Neuronal stem cell (in vitro differentiated cells): Measurements from ENCODE around the gene SLC30A4.

ENCODE experiments used
- DNase-seq: peaks from one replicate; pipeline ENCODE4 v3.0.0-alpha.2; 2013; ENCODE audit warnings: low spot score
- H2AFZ ChIP-seq: one replicate; pipeline ENCODE4 v1.6.1; 2013; ENCODE audit warnings: mild to moderate bottlenecking, low read length, inconsistent platforms
- H2AK5ac ChIP-seq: 2 replicates; pipeline ENCODE4 v1.6.1; 2013; ENCODE audit warnings: low read depth, mild to moderate bottlenecking, inconsistent platforms, low read length, moderate library complexity, mixed read lengths
- H2BK120ac ChIP-seq: 2 replicates; pipeline ENCODE4 v1.6.1; 2013; ENCODE audit warnings: low read depth, mild to moderate bottlenecking, inconsistent platforms, low read length, moderate library complexity, mixed read lengths
- H2BK12ac ChIP-seq: one replicate; pipeline ENCODE4 v1.6.1; 2013; ENCODE audit warnings: low read length, inconsistent platforms
- H2BK15ac ChIP-seq: 2 replicates; pipeline ENCODE4 v1.6.1; 2013; ENCODE audit warnings: mild to moderate bottlenecking, low read length, inconsistent platforms, mixed read lengths
- H2BK5ac ChIP-seq: one replicate; pipeline ENCODE4 v1.6.1; 2013; ENCODE audit warnings: inconsistent platforms, mild to moderate bottlenecking, low read length, moderate library complexity
- H3K14ac ChIP-seq: one replicate; pipeline ENCODE4 v1.6.1; 2013; ENCODE audit warnings: low read length, inconsistent platforms
- H3K18ac ChIP-seq: 2 replicates; pipeline ENCODE4 v1.6.1; 2013; ENCODE audit warnings: low read length, inconsistent platforms
- H3K23ac ChIP-seq: 2 replicates; pipeline ENCODE4 v1.6.1; 2013; ENCODE audit warnings: low read depth, mild to moderate bottlenecking, mixed read lengths, low read length, inconsistent platforms; ENCODE audit not compliant: poor library complexity
- H3K27ac ChIP-seq: replicated peaks from 3 replicates; pipeline ENCODE4 v1.5.1; 2013; ENCODE audit warnings: low read length, inconsistent platforms
- H3K27me3 ChIP-seq, 3 experiments: 2 replicates each; pipeline ENCODE4 v1.6.1; 2013; ENCODE audit warnings: low read length in 3 of 3, mild to moderate bottlenecking in 2 of 3, inconsistent platforms in 1 of 3, low read depth in 1 of 3, mixed read lengths in 1 of 3, moderate library complexity in 1 of 3; ENCODE audit not compliant: control insufficient read depth in 3 of 3, insufficient read depth in 3 of 3
- H3K36me3 ChIP-seq, 2 donors: replicated peaks in 1 of 2; 2 replicates each; pipeline ENCODE4 v1.6.1; 2013; ENCODE audit warnings: low read length in 2 of 2; ENCODE audit not compliant: control insufficient read depth in 2 of 2, insufficient read depth in 2 of 2
- H3K4ac ChIP-seq: 2 replicates; pipeline ENCODE4 v1.6.1; 2013; ENCODE audit warnings: inconsistent platforms, mild to moderate bottlenecking, low read length, moderate library complexity
- H3K4me1 ChIP-seq, 2 donors: 1 replicate in 1 of 2; 2 replicates in 1 of 2; pipeline ENCODE4 v1.6.1; 2013; ENCODE audit warnings: low read length in 2 of 2, low read depth in 1 of 2; ENCODE audit not compliant: control insufficient read depth in 2 of 2, insufficient read depth in 1 of 2
- H3K4me2 ChIP-seq: one replicate; pipeline ENCODE4 v1.6.1; 2013; ENCODE audit warnings: mild to moderate bottlenecking, low read length, inconsistent platforms; ENCODE audit not compliant: insufficient read depth, poor library complexity, severe bottlenecking
- H3K4me3 ChIP-seq, 2 donors: 2 replicates each; pipeline ENCODE4 v1.5.1; 2013; ENCODE audit warnings: low read length in 2 of 2, mild to moderate bottlenecking in 2 of 2, inconsistent platforms in 1 of 2, moderate library complexity in 1 of 2
- H3K79me1 ChIP-seq: one replicate; pipeline ENCODE4 v1.6.1; 2013; ENCODE audit warnings: low read depth, mild to moderate bottlenecking, inconsistent platforms, low read length, moderate library complexity
- H3K9ac ChIP-seq: one replicate; pipeline ENCODE4 v1.6.1; 2013; ENCODE audit warnings: mild to moderate bottlenecking, low read depth, low read length, inconsistent platforms; ENCODE audit not compliant: poor library complexity
- H3K9me3 ChIP-seq, 2 donors: replicated peaks in 1 of 2; 2 replicates each; pipeline versions ENCODE3 to v1.6.1; 2013; ENCODE audit warnings: low read length in 2 of 2, mild to moderate bottlenecking in 2 of 2, inconsistent platforms in 1 of 2, low read depth in 1 of 2, mixed read lengths in 1 of 2, moderate library complexity in 1 of 2; ENCODE audit not compliant: control insufficient read depth in 2 of 2, insufficient read depth in 1 of 2
- H4K8ac ChIP-seq: one replicate; pipeline ENCODE4 v1.6.1; 2013; ENCODE audit warnings: low read depth, mild to moderate bottlenecking, inconsistent platforms, low read length, moderate library complexity
- H4K91ac ChIP-seq: one replicate; pipeline ENCODE4 v1.6.1; 2013; ENCODE audit warnings: low read length, low read depth, mild to moderate bottlenecking, inconsistent platforms; ENCODE audit not compliant: poor library complexity
- WGBS, 2 donors: extraction: QIAGEN DNeasy Blood & Tissue Kit; methylation state at CpG; one replicate each; pipeline ENCODE4 v1.1.7; 2013; ENCODE audit warnings: missing lambda C conversion rate in 2 of 2, mixed read lengths in 1 of 2; ENCODE audit not compliant: insufficient read length in 2 of 2, insufficient replicate concordance in 1 of 2; ENCODE audit errors: extremely low coverage in 2 of 2; 5-methylcytosine and 5-hydroxymethylcytosine counted together

The SLC30A4 gene

DNA sequence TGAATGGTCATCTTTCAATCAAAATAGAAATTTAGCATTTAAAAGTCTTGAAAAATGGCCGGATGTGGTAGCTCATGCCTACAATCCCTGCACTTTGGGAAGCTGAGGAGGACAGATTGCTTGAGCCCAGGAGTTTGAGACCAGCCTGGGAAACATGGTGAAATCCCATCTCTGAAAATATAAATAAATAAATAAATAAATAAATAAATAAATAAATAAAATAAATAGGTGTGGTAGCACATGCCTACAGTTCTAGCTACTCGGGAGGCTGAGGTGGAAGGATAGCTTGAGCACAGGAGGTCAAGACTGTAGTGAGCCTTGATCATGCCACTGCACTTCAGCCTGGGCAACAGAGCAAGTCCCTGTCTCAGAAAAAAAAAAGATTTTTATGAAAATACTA is 25.9 kb downstream of the SLC30A4 start:
- Histone ChIP-seq H2BK12ac (no peak overlapping the region), H3K79me1 (no peaks in the 10 kb centered on the region), H3K9ac (no peak overlapping the region), H3K18ac (no peak overlapping the region), H3K4me2 (no peak overlapping the region), H2BK15ac (no peak overlapping the region), H4K8ac (no peak overlapping the region), H3K36me3 (no peaks in the 10 kb centered on the region), H2AK5ac (no peak overlapping the region), H2BK120ac (no peak overlapping the region), H2BK5ac (no peak overlapping the region), H3K14ac (no peak overlapping the region), H4K91ac (no peak overlapping the region), H3K9me3 (no peaks in the 10 kb centered on the region), H2AFZ (no peak overlapping the region), H3K4me3 (no peak overlapping the region), H3K4me1 (no peaks in the 10 kb centered on the region), H3K27ac (no peak overlapping the region), H3K27me3 (no peaks in the 10 kb centered on the region), H3K23ac (no peak overlapping the region), H3K4ac (no peak overlapping the region)
- WGBS, 2 donors, result no CpG with 5 or more reads among the region's 2 CpGs
- no peak for DNase-seq

DNA sequence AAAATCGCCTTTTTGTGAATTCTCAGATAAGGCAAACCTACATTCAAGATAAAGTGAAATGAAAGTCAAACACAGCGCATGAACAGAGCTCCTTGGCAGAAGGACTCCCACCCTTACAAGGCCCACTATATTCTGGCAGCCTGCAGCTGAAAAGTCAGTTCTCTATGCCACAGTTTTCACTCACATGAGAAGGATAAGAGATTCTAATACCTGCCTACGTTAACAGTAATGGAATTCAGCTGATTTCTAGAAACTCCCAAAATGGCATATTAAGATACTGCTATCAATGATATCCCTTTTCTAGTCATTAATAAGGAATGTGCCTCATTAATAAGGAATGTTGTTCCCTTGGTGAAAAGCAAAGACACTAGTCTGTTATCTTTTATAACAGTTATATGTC is 27.0 kb downstream of the SLC30A4 start:
- Histone ChIP-seq H2AFZ (no peak overlapping the region), H3K27me3 (no peaks in the 10 kb centered on the region)
- WGBS, 2 donors, result no CpG with 5 or more reads among the region's 3 CpGs

DNA sequence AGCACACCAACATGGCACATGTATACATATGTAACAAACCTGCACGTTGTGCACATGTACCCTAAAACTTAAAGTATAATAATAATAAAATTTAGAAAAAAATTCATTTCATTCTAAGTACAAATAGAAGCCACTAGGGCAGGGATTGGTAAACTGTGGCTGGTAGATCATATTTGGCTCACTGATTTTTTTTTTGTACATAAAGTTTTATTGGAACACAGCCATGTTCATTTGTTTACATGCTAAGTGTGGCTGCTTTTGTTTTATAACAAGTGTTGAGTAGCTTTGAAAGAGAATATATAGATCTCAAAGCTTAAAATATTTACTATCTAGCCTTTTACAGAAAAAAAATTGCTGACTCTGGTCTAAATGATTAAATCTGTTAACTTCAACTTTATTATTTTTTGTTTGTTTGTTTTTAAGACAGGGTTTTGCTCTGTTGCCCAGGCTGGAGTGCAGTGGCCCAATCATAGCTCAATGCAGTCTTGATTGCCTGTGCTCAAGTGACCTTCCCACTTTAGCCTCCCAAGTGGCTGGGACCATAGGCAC is 32.8 kb downstream of the SLC30A4 start:
- H3K14ac ChIP-seq, result no peak overlapping the region
- no peak overlapping the region for H2AK5ac ChIP-seq
- H3K4me2 ChIP-seq, result no peak overlapping the region
- no peak overlapping the region for H2BK12ac ChIP-seq
- H3K9ac ChIP-seq, result no peak overlapping the region
- no peak overlapping the region for H3K18ac ChIP-seq
- DNase-seq, result no peak
- H4K8ac ChIP-seq, result no peak overlapping the region
- H3K27me3 ChIP-seq, result no peaks in the 10 kb centered on the region
- H2BK120ac ChIP-seq, result no peak overlapping the region
- H3K79me1 ChIP-seq, result no peaks in the 10 kb centered on the region
- no peak overlapping the region for H3K4ac ChIP-seq
- H3K9me3 ChIP-seq, result no peaks in the 10 kb centered on the region
- H3K36me3 ChIP-seq, result no peaks in the 10 kb centered on the region
- no peak overlapping the region for H3K27ac ChIP-seq
- H2BK15ac ChIP-seq, result no peak overlapping the region
- H3K23ac ChIP-seq, result no peak overlapping the region
- H3K4me1 ChIP-seq, result no peaks in the 10 kb centered on the region
- no peak overlapping the region for H2AFZ ChIP-seq
- H4K91ac ChIP-seq, result no peak overlapping the region
- WGBS, 2 donors, result no CpG with 5 or more reads among the region's 1 CpG
- H3K4me3 ChIP-seq, result no peak overlapping the region
- H2BK5ac ChIP-seq, result no peak overlapping the region

More for the DNA sequence above, 27.0 kb downstream of the SLC30A4 start:
- Histone ChIP-seq H3K36me3 (no peaks in the 10 kb centered on the region), H3K4me3 (no peak overlapping the region), H4K8ac (no peak overlapping the region), H3K23ac (no peak overlapping the region), H2BK12ac (no peak overlapping the region), H3K4me1 (no peaks in the 10 kb centered on the region), H3K9ac (no peak overlapping the region), H2AK5ac (no peak overlapping the region), H3K27ac (no peak overlapping the region), H3K18ac (no peak overlapping the region), H4K91ac (no peak overlapping the region), H3K79me1 (no peaks in the 10 kb centered on the region), H2BK5ac (no peak overlapping the region), H2BK15ac (no peak overlapping the region), H3K4me2 (no peak overlapping the region), H2BK120ac (no peak overlapping the region), H3K9me3 (no peaks in the 10 kb centered on the region), H3K14ac (no peak overlapping the region), H3K4ac (no peak overlapping the region)
- no peak for DNase-seq

DNA sequence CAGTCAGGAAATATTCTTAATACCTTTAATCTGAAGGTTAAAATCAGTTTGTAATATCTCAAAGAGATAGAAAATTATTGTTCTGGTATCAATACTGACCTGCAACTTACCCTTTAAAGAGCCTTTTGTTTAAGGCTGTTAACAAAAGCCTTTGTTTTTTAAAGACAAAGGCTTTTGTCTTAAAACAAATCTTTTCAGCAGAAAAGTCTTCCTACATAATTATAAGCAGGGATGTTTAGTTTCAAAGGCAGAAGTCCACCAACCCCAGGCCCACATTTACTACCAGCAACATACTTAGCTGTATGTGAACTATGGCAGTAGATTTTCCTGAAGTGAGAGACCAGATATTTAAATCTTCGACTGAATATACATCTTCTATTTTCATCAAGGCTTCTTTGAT is 36.2 kb downstream of the SLC30A4 start:
- no peak overlapping the region for H3K4me3 ChIP-seq
- H2BK5ac ChIP-seq, result no peak overlapping the region
- H3K27ac ChIP-seq, result no peak overlapping the region
- H3K4me2 ChIP-seq, result no peak overlapping the region
- H3K27me3 ChIP-seq, result no peaks in the 10 kb centered on the region
- H4K91ac ChIP-seq, result no peak overlapping the region
- no peak overlapping the region for H2BK120ac ChIP-seq
- H3K4me1 ChIP-seq, result no peaks in the 10 kb centered on the region
- H3K79me1 ChIP-seq, result no peaks in the 10 kb centered on the region
- no peak for DNase-seq
- H3K18ac ChIP-seq, result no peak overlapping the region
- no peak overlapping the region for H2AK5ac ChIP-seq
- H4K8ac ChIP-seq, result no peak overlapping the region
- H2BK15ac ChIP-seq, result no peak overlapping the region
- H3K4ac ChIP-seq, result no peak overlapping the region
- H3K23ac ChIP-seq, result no peak overlapping the region
- no CpG with 5 or more reads among the region's 1 CpG for WGBS, 2 donors
- H3K36me3 ChIP-seq, result no peaks in the 10 kb centered on the region
- H3K14ac ChIP-seq, result no peak overlapping the region
- H3K9me3 ChIP-seq, result no peaks in the 10 kb centered on the region
- H3K9ac ChIP-seq, result no peak overlapping the region
- no peak overlapping the region for H2AFZ ChIP-seq
- H2BK12ac ChIP-seq, result no peak overlapping the region
